IMR-90 (cell line): ENCODE measurements around the gene CEBPA. TPM values are rescaled to one million over a fixed set of nuclear protein-coding genes. Genes with fewer than 3 reads are reported as not detected.
A peak's percentile ranks its signal among the peaks of the same experiment; 100 is the strongest.

Source experiments
- ATAC-seq: fragments of 200-7000 bp; cut with Tn5 transposase; 2 replicates; pipeline ENCODE4 v1.9.1; 2020; ENCODE audit warnings: low read depth, mild to moderate bottlenecking, moderate library complexity
- BruUV-seq: library from RNA; stranded (reverse); fragments of 400-500 nt; replicated peaks from 2 replicates; lab custom pipeline; 2021; lab: Mats Ljungman, UMichigan
- CTCF ChIA-PET: fragments of 300-600 bp; formaldehyde crosslinking; extraction: SDS; loops from one replicate; lab custom pipeline; 2021; ENCODE audit warnings: antibody characterized with exemption; lab: Yijun Ruan, JAX
- POLR2A ChIA-PET: fragments of 300-600 bp; sonication (Branson Sonifier 250); formaldehyde crosslinking; loops from one replicate; lab custom pipeline; 2022; ENCODE audit warnings: antibody characterized with exemption; ENCODE audit not compliant: unreplicated experiment; lab: Charles Lee
- DNase-seq: peaks from one replicate; pipeline ENCODE4 v3.0.0; 2013
- H2AFZ ChIP-seq: replicated peaks from 2 replicates; pipeline ENCODE3; 2013; ENCODE audit warnings: low read length, mild to moderate bottlenecking; ENCODE audit not compliant: poor library complexity
- H2AK5ac ChIP-seq: 2 replicates; pipeline ENCODE4 v1.6.1; 2013; ENCODE audit warnings: low read depth, low read length, inconsistent platforms
- H2AK9ac ChIP-seq: replicated peaks from 2 replicates; pipeline ENCODE3; 2013; ENCODE audit warnings: mild to moderate bottlenecking, low read depth, low read length, moderate library complexity; ENCODE audit not compliant: poor library complexity
- H2BK120ac ChIP-seq: 2 replicates; pipeline ENCODE4 v1.6.1; 2013; ENCODE audit warnings: low read depth, low read length, inconsistent platforms
- H2BK15ac ChIP-seq: 3 replicates; pipeline ENCODE4 v1.6.1; 2013; ENCODE audit warnings: low read depth, low read length, inconsistent platforms
- H2BK20ac ChIP-seq: 2 replicates; pipeline ENCODE4 v1.6.1; 2013; ENCODE audit warnings: low read depth, mild to moderate bottlenecking, inconsistent platforms, low read length, moderate library complexity
- H2BK5ac ChIP-seq: 2 replicates; pipeline ENCODE4 v1.6.1; 2013; ENCODE audit warnings: mild to moderate bottlenecking, low read depth, low read length, inconsistent platforms; ENCODE audit not compliant: poor library complexity, severe bottlenecking
- H3K14ac ChIP-seq: replicated peaks from 2 replicates; pipeline ENCODE4 v1.6.1; 2013; ENCODE audit warnings: low read depth, low read length, inconsistent platforms
- H3K18ac ChIP-seq: 2 replicates; pipeline ENCODE4 v1.6.1; 2013; ENCODE audit warnings: low read depth, low read length, control low read depth
- H3K23ac ChIP-seq: 2 replicates; pipeline ENCODE4 v1.6.1; 2013; ENCODE audit warnings: low read depth, low read length, inconsistent platforms
- H3K27ac ChIP-seq: 2 replicates; pipeline ENCODE4 v1.5.1; 2013; ENCODE audit warnings: mild to moderate bottlenecking, control low read depth, low read length; ENCODE audit not compliant: insufficient read depth
- H3K27me3 ChIP-seq: 2 replicates; pipeline ENCODE4 v1.6.1; 2013; ENCODE audit warnings: low read length; ENCODE audit not compliant: control insufficient read depth, insufficient read depth
- H3K36me3 ChIP-seq: 2 replicates; pipeline ENCODE4 v1.6.1; 2013; ENCODE audit warnings: low read length, mixed read lengths; ENCODE audit not compliant: control insufficient read depth, insufficient read depth
- H3K4ac ChIP-seq: 2 replicates; pipeline ENCODE4 v1.6.1; 2013; ENCODE audit warnings: low read depth, low read length, inconsistent platforms
- H3K4me1 ChIP-seq: 2 replicates; pipeline ENCODE4 v1.6.1; 2013; ENCODE audit warnings: low read length, mixed read lengths; ENCODE audit not compliant: control insufficient read depth, insufficient read depth
- H3K4me2 ChIP-seq: 2 replicates; pipeline ENCODE4 v1.6.1; 2013; ENCODE audit warnings: low read depth, mild to moderate bottlenecking, control low read depth, low read length, moderate library complexity
- H3K4me3 ChIP-seq: 2 replicates; pipeline ENCODE4 v1.5.1; 2013; ENCODE audit warnings: low read depth, mild to moderate bottlenecking, control low read depth, low read length, moderate library complexity; ENCODE audit not compliant: insufficient read depth
- H3K56ac ChIP-seq: 2 replicates; pipeline ENCODE4 v1.6.1; 2013; ENCODE audit warnings: low read length, inconsistent platforms; ENCODE audit not compliant: insufficient read depth; ENCODE audit errors: extremely low read depth
- H3K79me1 ChIP-seq, 2 experiments: 2 replicates each; pipeline ENCODE4 v1.6.1; 2013; ENCODE audit warnings: low read length in 2 of 2, inconsistent platforms in 1 of 2, low read depth in 1 of 2
- H3K9ac ChIP-seq: 2 replicates; pipeline ENCODE4 v1.6.1; 2013; ENCODE audit warnings: low read depth, low read length, control low read depth
- H3K9me1 ChIP-seq: 2 replicates; pipeline ENCODE4 v1.6.1; 2013; ENCODE audit warnings: low read length, inconsistent platforms; ENCODE audit not compliant: insufficient read depth
- H3K9me3 ChIP-seq: 2 replicates; pipeline ENCODE4 v1.6.1; 2013; ENCODE audit warnings: low read length; ENCODE audit not compliant: control insufficient read depth, insufficient read depth
- H4K20me1 ChIP-seq: 2 replicates; pipeline ENCODE4 v1.6.1; 2013; ENCODE audit warnings: low read length, inconsistent platforms; ENCODE audit not compliant: insufficient read depth
- H4K5ac ChIP-seq: 2 replicates; pipeline ENCODE4 v1.6.1; 2013; ENCODE audit warnings: mild to moderate bottlenecking, low read depth, low read length, control low read depth
- H4K8ac ChIP-seq, 2 experiments: 2 replicates each; pipeline ENCODE4 v1.6.1; 2013; ENCODE audit warnings: low read depth in 2 of 2, low read length in 2 of 2, control low read depth in 1 of 2, inconsistent platforms in 1 of 2
- H4K91ac ChIP-seq: 2 replicates; pipeline ENCODE4 v1.6.1; 2013; ENCODE audit warnings: low read depth, low read length, inconsistent platforms; ENCODE audit not compliant: insufficient read depth
- BHLHE40 ChIP-seq: fragments of 150-350 bp; IDR thresholded peaks from 2 replicates; pipeline ENCODE4 v1.6.1; 2016; ENCODE audit warnings: mild to moderate bottlenecking, low read depth, low read length
- CEBPB ChIP-seq: IDR thresholded peaks from 2 replicates; pipeline ENCODE4 v1.6.1; 2012; ENCODE audit warnings: low read depth, low read length, improper control_type of control experiment
- CHD1 ChIP-seq: IDR thresholded peaks from 2 replicates; pipeline ENCODE4 v1.6.1; 2012; ENCODE audit warnings: low read depth, low read length, improper control_type of control experiment
- CTCF ChIP-seq: conservative IDR thresholded peaks from 2 replicates; pipeline ENCODE4 v1.5.1; 2012; ENCODE audit warnings: mild to moderate bottlenecking, low read depth, low read length, improper control_type of control experiment
- ELK1 ChIP-seq: fragments of 150-350 bp; IDR thresholded peaks from 2 replicates; pipeline ENCODE4 v1.6.1; 2016; ENCODE audit warnings: low read depth, mild to moderate bottlenecking, low read length, moderate library complexity, borderline replicate concordance
- MAFK ChIP-seq: IDR thresholded peaks from 2 replicates; pipeline ENCODE4 v1.6.1; 2012; ENCODE audit warnings: low read depth, low read length, improper control_type of control experiment
- MAZ ChIP-seq: IDR thresholded peaks from 2 replicates; pipeline ENCODE4 v1.6.1; 2012; ENCODE audit warnings: low read depth, mild to moderate bottlenecking, low read length, improper control_type of control experiment, moderate library complexity, borderline replicate concordance
- MXI1 ChIP-seq: IDR thresholded peaks from 2 replicates; pipeline ENCODE4 v1.6.1; 2012; ENCODE audit warnings: low read depth, mild to moderate bottlenecking, low read length, moderate library complexity, borderline replicate concordance
- NFE2L2 ChIP-seq: fragments of 150-350 bp; IDR thresholded peaks from 2 replicates; pipeline ENCODE4 v1.6.1; 2016; ENCODE audit warnings: low read depth, mild to moderate bottlenecking, low read length
- POLR2A ChIP-seq: IDR thresholded peaks from 2 replicates; pipeline ENCODE4 v1.6.1; 2012; ENCODE audit warnings: mild to moderate bottlenecking, low read depth, low read length
- RAD21 ChIP-seq: IDR thresholded peaks from 2 replicates; pipeline ENCODE4 v1.6.1; 2012; ENCODE audit warnings: low read length, improper control_type of control experiment
- RCOR1 ChIP-seq: IDR thresholded peaks from 2 replicates; pipeline ENCODE4 v1.6.1; 2012; ENCODE audit warnings: mild to moderate bottlenecking, low read length, improper control_type of control experiment; ENCODE audit not compliant: insufficient replicate concordance
- RFX5 ChIP-seq: IDR thresholded peaks from 2 replicates; pipeline ENCODE4 v1.8.0; 2012; ENCODE audit warnings: low read depth, mild to moderate bottlenecking, low read length, moderate library complexity
- SMC3 ChIP-seq: fragments of 150-350 bp; IDR thresholded peaks from 2 replicates; pipeline ENCODE4 v1.6.1; 2016; ENCODE audit warnings: low read depth, mild to moderate bottlenecking, antibody characterized with exemption, low read length, moderate library complexity
- USF2 ChIP-seq: fragments of 150-350 bp; IDR thresholded peaks from 2 replicates; pipeline ENCODE4 v1.6.1; 2017; ENCODE audit warnings: mild to moderate bottlenecking, antibody characterized with exemption, low read length, low read depth
- WGBS, 2 experiments: methylation state at CpG; one replicate each; pipeline versions ENCODE4 v1.1.5 to v1.1.7; 2013; ENCODE audit warnings: missing lambda C conversion rate in 2 of 2; ENCODE audit not compliant: insufficient read length in 1 of 2; ENCODE audit errors: extremely low coverage in 2 of 2; 5-methylcytosine and 5-hydroxymethylcytosine counted together
- dilution Hi-C: fragments of 300-500 bp; cut with HindIII; formaldehyde crosslinking; loops from one replicate; pipeline ENCODE4 v1.14.3; 2018; ENCODE audit warnings: low sequenced_read_pairs; ENCODE audit not compliant: unreplicated experiment
- in situ Hi-C: fragments of 300-500 bp; cut with MboI; formaldehyde crosslinking; loops from 3 replicates; pipeline ENCODE4 v1.14.3; 2019; ENCODE audit warnings: low sequenced_read_pairs, inconsistent platforms, mixed read lengths
- intact Hi-C: fragments of 100-400 bp; cut with micrococcal nuclease; formaldehyde crosslinking; loops from 2 replicates; pipeline ENCODE4 v1.10.0; 2022
- polyA plus RNA-seq, 3 experiments: library from polyadenylated mRNA; depleted of rRNA; stranded (reverse); fragments of >200 nt; gene quantifications; 2 replicates each; pipeline ENCODE4 v1.2.3, GENCODE V29; 2012; ENCODE audit warnings: low replicate concordance in 1 of 3
- total RNA-seq: library from RNA; depleted of rRNA; stranded (reverse); fragments of >200 nt; gene quantifications from 2 replicates; pipeline ENCODE4 v1.2.3, GENCODE V29; 2012

Gene CEBPA
- total and polyA plus RNA-seq, 2 of the 4 experiments (the other 2 are of a cell fraction), result under 0.01 to 0.09 TPM

GRCh38 chr19:33256261-33256660 is 46.1 kb downstream of the CEBPA start:
- no peak overlapping the region for H4K8ac ChIP-seq
- H3K4me2 ChIP-seq, result no peak overlapping the region
- WGBS, 2 experiments, result no CpG with 5 or more reads among the region's 7 CpGs
- H4K5ac ChIP-seq, result no peak overlapping the region
- peak; percentile 27; the same call in 1 of the 2 replicates for ATAC-seq
- intact Hi-C loops, result no loop called here
- no peak overlapping the region for H2BK120ac ChIP-seq
- peaks cover 17% of the 10 kb centered on the region for H3K27me3 ChIP-seq
- H3K4me3 ChIP-seq, result no peak overlapping the region
- peaks cover 2% of the 10 kb centered on the region for H3K9me3 ChIP-seq
- H2BK5ac ChIP-seq, result no peak overlapping the region
- no peak overlapping the region for H3K18ac ChIP-seq
- dilution Hi-C loops, result no loop called here
- H3K36me3 ChIP-seq, result no peaks in the 10 kb centered on the region
- H2BK20ac ChIP-seq, result no peak overlapping the region
- no peak for TF ChIP-seq RFX5
- TF ChIP-seq MXI1, result no peak
- no peak for TF ChIP-seq ELK1
- TF ChIP-seq MAFK, result no peak
- TF ChIP-seq CEBPB, result no peak
- TF ChIP-seq USF2, result no peak
- no peak for TF ChIP-seq POLR2A
- no peak for TF ChIP-seq CTCF
- TF ChIP-seq SMC3, result no peak
- no peak for TF ChIP-seq CHD1
- no peak for TF ChIP-seq BHLHE40
- no peak for TF ChIP-seq NFE2L2
- TF ChIP-seq RAD21, result no peak
- no peak for TF ChIP-seq RCOR1
- no peak for TF ChIP-seq MAZ
- DNase-seq, result no peak
- H3K23ac ChIP-seq, result no peak overlapping the region
- no peaks in the 10 kb centered on the region for H3K79me1 ChIP-seq
- no peak overlapping the region for H2AFZ ChIP-seq
- H3K56ac ChIP-seq, result no peak overlapping the region
- BruUV-seq, result no TSS peak
- H4K91ac ChIP-seq, result no peak overlapping the region
- H2BK15ac ChIP-seq, result no peak overlapping the region
- no peak overlapping the region for H3K9ac ChIP-seq
- CTCF ChIA-PET, result no interaction called here
- no peaks in the 10 kb centered on the region for H3K9me1 ChIP-seq
- H2AK5ac ChIP-seq, result no peak overlapping the region
- in situ Hi-C loops, result no loop called here
- H3K27ac ChIP-seq, result no peak overlapping the region
- POLR2A ChIA-PET, result no interaction called here
- no peaks in the 10 kb centered on the region for H3K4me1 ChIP-seq
- H2AK9ac ChIP-seq, result no peak overlapping the region
- H3K14ac ChIP-seq, result no peak overlapping the region
- no peak overlapping the region for H3K4ac ChIP-seq
- H4K20me1 ChIP-seq, result no peaks in the 10 kb centered on the region
